A549 (cell line): ENCODE results near the gene IRF4. TPM values are rescaled to one million over a fixed set of nuclear protein-coding genes. Genes with fewer than 3 reads are reported as not detected.

Experiments
- ATAC-seq, 2 experiments: fragments of 200-7000 bp in 1 of 2; fragments of >200 bp in 1 of 2; cut with Nextera tagmentation in 1 of 2; cut with Tn5 transposase in 1 of 2; 3 replicates each; pipeline versions ENCODE4 v1.8.0 to v1.9.1; 2018 to 2020; ENCODE audit warnings: mild to moderate bottlenecking in 1 of 2, moderate library complexity in 1 of 2
- CTCF ChIA-PET: fragments of 300-600 bp; sonication (Branson Sonifier 250); formaldehyde crosslinking; extraction: SDS; loops from one replicate; lab custom pipeline; 2021; ENCODE audit warnings: antibody characterized with exemption, inconsistent platforms; lab: Yijun Ruan, JAX
- POLR2A ChIA-PET: fragments of 350-600 bp; formaldehyde crosslinking; extraction: SDS; loops from one replicate; lab custom pipeline; 2021; ENCODE audit warnings: antibody characterized with exemption, inconsistent platforms; lab: Yijun Ruan, JAX
- DNase-seq, 2 experiments: peaks; one replicate each; pipeline versions ENCODE4 v3.0.0 to v3.0.0-alpha.2; 2011 to 2016; ENCODE audit warnings: low read depth in 1 of 2, low spot score in 1 of 2
- FAIRE-seq: peaks from 2 replicates; lab custom pipeline; 2011; peaks lifted over from hg19 to GRCh38; lab: Jason Lieb, UNC
- H3K27ac ChIP-seq, 2 experiments: fragments of >200 bp; sonication (Bioruptor Twin); formaldehyde crosslinking; 3 replicates each; pipeline ENCODE4 v1.5.1; 2016 to 2017
- H3K4me1 ChIP-seq: fragments of >200 bp; sonication (Bioruptor Twin); formaldehyde crosslinking; 3 replicates; pipeline ENCODE4 v1.6.1; 2016
- H3K4me2 ChIP-seq: fragments of >200 bp; sonication (Bioruptor Twin); formaldehyde crosslinking; 3 replicates; pipeline ENCODE4 v1.6.1; 2016
- H3K4me3 ChIP-seq: fragments of >200 bp; sonication (Bioruptor Twin); formaldehyde crosslinking; 3 replicates; pipeline ENCODE4 v1.5.1; 2016
- H3K9me3 ChIP-seq: fragments of >200 bp; sonication (Bioruptor Twin); formaldehyde crosslinking; 3 replicates; pipeline ENCODE4 v1.6.1; 2016
- CBX2 ChIP-seq: fragments of 200-600 bp; sonication (generic); IDR thresholded peaks from 2 replicates; pipeline ENCODE4 v1.6.1; 2016; ENCODE audit warnings: low read depth, mild to moderate bottlenecking, borderline replicate concordance
- CEBPB ChIP-seq, 2 experiments: fragments of >200 bp in 1 of 2; sonication (Bioruptor Twin) in 1 of 2; formaldehyde crosslinking in 1 of 2; IDR thresholded peaks; 2 replicates each; pipeline ENCODE4 v1.6.1; 2012 to 2016
- EP300 ChIP-seq, 2 experiments: fragments of >200 bp; sonication (Bioruptor Twin); formaldehyde crosslinking; IDR thresholded peaks; 2 replicates in 1 of 2; 3 replicates in 1 of 2; pipeline ENCODE4 v1.6.1; 2016 to 2017
- ESRRA ChIP-seq: fragments of 150-350 bp; IDR thresholded peaks from 2 replicates; pipeline ENCODE4 v1.6.1; 2014; ENCODE audit warnings: mild to moderate bottlenecking, low read length, borderline replicate concordance
- FOSB ChIP-seq: fragments of 250-450 bp; sonication (Bioruptor Pico); IDR thresholded peaks from 2 replicates; pipeline ENCODE4 v1.5.0; 2020; ENCODE audit warnings: mild to moderate bottlenecking, moderate library complexity
- HDAC2 ChIP-seq: fragments of 200-600 bp; sonication (generic); IDR thresholded peaks from 2 replicates; pipeline ENCODE4 v1.6.1; 2016
- HMGXB4 ChIP-seq: fragments of 250-450 bp; sonication (Bioruptor Pico); IDR thresholded peaks from 2 replicates; pipeline ENCODE4 v1.5.0; 2021; ENCODE audit warnings: mild to moderate bottlenecking, moderate library complexity, borderline replicate concordance
- HOXA7 ChIP-seq: fragments of 250-450 bp; sonication (Bioruptor Pico); IDR thresholded peaks from 2 replicates; pipeline ENCODE4 v1.5.0; 2020; ENCODE audit warnings: mild to moderate bottlenecking, moderate library complexity
- JUNB ChIP-seq: fragments of >200 bp; sonication (Bioruptor Twin); formaldehyde crosslinking; IDR thresholded peaks from 2 replicates; pipeline ENCODE4 v1.6.1; 2016
- MAFK ChIP-seq: fragments of 450-650 bp; IDR thresholded peaks from 2 replicates; pipeline ENCODE4 v1.6.1; 2014; ENCODE audit not compliant: partially characterized antibody
- MYC ChIP-seq: IDR thresholded peaks from 2 replicates; pipeline ENCODE4 v1.6.1; 2012; ENCODE audit warnings: mild to moderate bottlenecking, inconsistent platforms, low read length, improper control_type of control experiment, borderline replicate concordance
- NFE2L2 ChIP-seq: fragments of 150-350 bp; conservative IDR thresholded peaks from 2 replicates; pipeline ENCODE4 v1.6.1; 2014; ENCODE audit warnings: low read length
- PHF8 ChIP-seq: fragments of 200-600 bp; sonication (generic); IDR thresholded peaks from 2 replicates; pipeline ENCODE4 v1.6.1; 2016; ENCODE audit warnings: low read depth, mild to moderate bottlenecking, antibody characterized with exemption, moderate library complexity, borderline replicate concordance
- POLR2A ChIP-seq: IDR thresholded peaks from 2 replicates; pipeline ENCODE4 v1.6.1; 2012; ENCODE audit warnings: mild to moderate bottlenecking, low read length
- POLR2AphosphoS2 ChIP-seq: conservative IDR thresholded peaks from 2 replicates; pipeline ENCODE4 v1.6.1; 2012; ENCODE audit warnings: low read length, improper control_type of control experiment, inconsistent platforms
- RARB ChIP-seq: fragments of 250-450 bp; sonication (Bioruptor Pico); IDR thresholded peaks from 2 replicates; pipeline ENCODE4 v1.8.0; 2021; ENCODE audit warnings: mild to moderate bottlenecking, moderate library complexity
- SMC3 ChIP-seq: fragments of >200 bp; sonication (Bioruptor Twin); formaldehyde crosslinking; IDR thresholded peaks from 3 replicates; pipeline ENCODE4 v1.6.1; 2018; ENCODE audit warnings: inconsistent platforms
- TP53 ChIP-seq: fragments of 250-450 bp; sonication (Bioruptor Pico); IDR thresholded peaks from 2 replicates; pipeline ENCODE4 v1.5.0; 2021; ENCODE audit warnings: mild to moderate bottlenecking, moderate library complexity
- USF2 ChIP-seq: fragments of 450-650 bp; IDR thresholded peaks from 2 replicates; pipeline ENCODE4 v1.6.1; 2014; ENCODE audit warnings: antibody characterized with exemption
- ZC3H11A ChIP-seq: fragments of 450-650 bp; IDR thresholded peaks from 2 replicates; pipeline ENCODE4 v1.6.1; 2014; ENCODE audit warnings: antibody characterized with exemption, mild to moderate bottlenecking
- ZFP36 ChIP-seq: fragments of 450-650 bp; IDR thresholded peaks from 2 replicates; pipeline ENCODE4 v1.6.1; 2014; ENCODE audit warnings: borderline replicate concordance; ENCODE audit not compliant: partially characterized antibody
- ZSCAN20 ChIP-seq: fragments of 250-450 bp; sonication (Bioruptor Pico); IDR thresholded peaks from 2 replicates; pipeline ENCODE4 v1.8.0; 2022; ENCODE audit warnings: mild to moderate bottlenecking, moderate library complexity
- WGBS: methylation state at CpG from one replicate; pipeline ENCODE4 v1.1.6; 2017; ENCODE audit errors: missing lambda C conversion rate; 5-methylcytosine and 5-hydroxymethylcytosine counted together
- polyA plus RNA-seq, 4 experiments: library from polyadenylated mRNA; depleted of rRNA in 3 of 4; stranded (reverse); fragments of >200 nt; fragmentation: RNase III in 1 of 4; extraction: RNeasy Plus Mini Kit Qiagen cat#74134 plus additional on column Dnase treatment in 1 of 4; gene quantifications; 2 replicates in 3 of 4; 3 replicates in 1 of 4; pipeline ENCODE4 v1.2.3, GENCODE V29; 2011 to 2017
- TF ChIP-seq, protein P1 (sequence below): fragments of 200-600 bp; sonication (generic); IDR thresholded peaks from 2 replicates; pipeline ENCODE4 v1.6.1; 2016; ENCODE audit warnings: antibody characterized with exemption, mild to moderate bottlenecking, moderate library complexity

Gene IRF4
- polyA plus RNA-seq, 2 of the 4 experiments (the other 2 are of a cell fraction), result 0.03 TPM

DNA sequence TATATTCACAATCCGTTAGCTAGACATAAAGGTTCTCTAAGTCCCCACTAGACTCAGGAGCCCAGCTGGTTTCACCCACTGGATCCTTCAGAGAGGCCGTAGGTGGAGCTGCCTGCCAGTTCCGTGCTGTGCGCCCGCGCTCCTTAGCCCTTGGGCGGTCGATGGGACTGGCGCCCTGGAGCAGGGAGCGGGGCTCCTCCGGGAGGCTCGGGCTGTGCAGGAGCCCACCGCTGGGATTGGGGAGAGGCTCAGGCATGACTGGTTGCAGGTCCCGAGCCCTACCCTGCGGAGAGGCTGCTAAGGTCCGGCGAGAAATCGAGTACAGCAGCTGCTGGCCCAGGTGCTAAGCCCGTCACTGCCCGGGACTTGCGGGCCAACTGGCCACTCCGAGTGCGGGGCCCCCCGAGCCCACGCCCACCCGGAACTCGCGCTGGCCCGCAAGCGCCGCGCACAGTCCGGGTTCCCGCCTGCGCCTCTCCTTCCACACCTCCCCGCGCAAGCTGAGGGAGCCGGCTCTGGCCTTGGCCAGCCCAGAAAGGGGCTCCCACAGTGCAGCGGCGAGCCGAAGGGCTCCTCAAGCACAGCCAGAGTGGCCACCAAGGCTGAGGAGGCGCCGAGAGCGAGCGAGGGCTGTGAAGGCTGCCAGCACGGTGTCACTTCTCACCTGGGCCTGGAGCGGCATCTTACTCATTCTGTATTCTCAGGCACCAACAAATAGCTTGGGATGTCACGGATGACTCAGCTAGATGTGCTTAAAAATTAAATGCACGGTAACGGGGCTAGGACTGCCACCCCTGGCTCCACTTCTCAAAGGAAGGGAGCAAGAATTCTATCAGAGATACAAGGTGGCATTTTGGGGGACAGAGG is 44.1 kb downstream of the IRF4 start:
- POLR2A ChIA-PET, result no interaction called here
- H3K4me1 ChIP-seq, result peaks cover 9% of the 10 kb centered on the region; the same call in 2 of the 3 replicates
- no peak overlapping the region for H3K4me3 ChIP-seq
- no peak for ATAC-seq
- peak overlapping the region in 1 of 2 experiments; percentile 53; a peak in 2 of 6 replicates for H3K27ac ChIP-seq
- CTCF ChIA-PET, result interaction anchor here (1.0 to 1.7 kb wide), 2 partner anchors 10 to 14 kb away, joined by 3 read pairs; no protein-coding TSS in a partner anchor
- H3K9me3 ChIP-seq, result no peaks in the 10 kb centered on the region
- no peak for DNase-seq
- H3K4me2 ChIP-seq, result 0 out of 3 replicates have a peak overlapping the region, but pooled peaks have one; percentile 18
- WGBS, result 77% methylated on average over 5 of the region's 50 CpGs
- FAIRE-seq, result no peak
- no peak for TF ChIP-seq CBX2
- TF ChIP-seq, protein P1, sequence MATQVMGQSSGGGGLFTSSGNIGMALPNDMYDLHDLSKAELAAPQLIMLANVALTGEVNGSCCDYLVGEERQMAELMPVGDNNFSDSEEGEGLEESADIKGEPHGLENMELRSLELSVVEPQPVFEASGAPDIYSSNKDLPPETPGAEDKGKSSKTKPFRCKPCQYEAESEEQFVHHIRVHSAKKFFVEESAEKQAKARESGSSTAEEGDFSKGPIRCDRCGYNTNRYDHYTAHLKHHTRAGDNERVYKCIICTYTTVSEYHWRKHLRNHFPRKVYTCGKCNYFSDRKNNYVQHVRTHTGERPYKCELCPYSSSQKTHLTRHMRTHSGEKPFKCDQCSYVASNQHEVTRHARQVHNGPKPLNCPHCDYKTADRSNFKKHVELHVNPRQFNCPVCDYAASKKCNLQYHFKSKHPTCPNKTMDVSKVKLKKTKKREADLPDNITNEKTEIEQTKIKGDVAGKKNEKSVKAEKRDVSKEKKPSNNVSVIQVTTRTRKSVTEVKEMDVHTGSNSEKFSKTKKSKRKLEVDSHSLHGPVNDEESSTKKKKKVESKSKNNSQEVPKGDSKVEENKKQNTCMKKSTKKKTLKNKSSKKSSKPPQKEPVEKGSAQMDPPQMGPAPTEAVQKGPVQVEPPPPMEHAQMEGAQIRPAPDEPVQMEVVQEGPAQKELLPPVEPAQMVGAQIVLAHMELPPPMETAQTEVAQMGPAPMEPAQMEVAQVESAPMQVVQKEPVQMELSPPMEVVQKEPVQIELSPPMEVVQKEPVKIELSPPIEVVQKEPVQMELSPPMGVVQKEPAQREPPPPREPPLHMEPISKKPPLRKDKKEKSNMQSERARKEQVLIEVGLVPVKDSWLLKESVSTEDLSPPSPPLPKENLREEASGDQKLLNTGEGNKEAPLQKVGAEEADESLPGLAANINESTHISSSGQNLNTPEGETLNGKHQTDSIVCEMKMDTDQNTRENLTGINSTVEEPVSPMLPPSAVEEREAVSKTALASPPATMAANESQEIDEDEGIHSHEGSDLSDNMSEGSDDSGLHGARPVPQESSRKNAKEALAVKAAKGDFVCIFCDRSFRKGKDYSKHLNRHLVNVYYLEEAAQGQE, result no peak
- TF ChIP-seq ZFP36, result no peak
- TF ChIP-seq MYC, result no peak
- no peak for TF ChIP-seq HMGXB4 (CRISPR knock-in tag)
- TF ChIP-seq EP300 (IDR thresholded peaks at IDR 0.05), result no peak
- no peak for TF ChIP-seq USF2
- no peak for TF ChIP-seq ZSCAN20 (CRISPR knock-in tag)
- no peak for TF ChIP-seq POLR2A
- no peak for TF ChIP-seq CEBPB (IDR thresholded peaks at IDR 0.05)

DNA sequence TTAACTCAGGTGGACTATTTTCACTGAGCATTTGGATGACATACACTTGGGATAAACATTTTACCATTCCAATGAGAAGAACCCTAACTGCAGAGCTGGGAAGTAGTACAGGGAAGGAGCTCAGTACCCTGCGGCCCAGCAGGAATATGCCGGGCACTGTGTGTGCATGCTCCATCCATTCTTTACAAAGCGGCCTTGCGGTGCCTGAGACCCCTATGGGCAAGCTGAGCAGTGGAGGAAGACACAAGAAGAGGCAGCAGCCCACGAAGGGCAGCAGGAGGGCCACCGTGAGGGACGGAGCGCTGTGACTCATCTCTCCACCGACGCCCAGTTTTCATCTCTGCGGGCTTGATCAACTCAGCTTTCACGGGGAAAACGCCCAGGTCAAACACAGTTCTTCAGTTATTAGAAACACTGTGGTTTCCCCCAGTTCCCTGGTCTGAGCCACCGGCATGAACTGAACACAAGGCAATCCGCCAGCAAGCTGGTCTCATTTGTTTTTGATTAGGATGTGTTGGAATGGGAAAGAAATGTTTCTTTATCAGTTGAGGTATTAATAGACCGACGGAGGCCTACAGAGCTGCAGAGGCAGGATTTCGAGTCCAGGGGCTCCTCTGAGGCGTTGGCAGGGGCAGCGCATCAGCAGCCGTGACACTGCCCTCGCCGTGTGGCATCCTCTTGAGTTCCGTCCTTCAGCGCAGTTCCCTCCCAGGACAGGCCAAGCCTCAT is 44.9 kb downstream of the IRF4 start:
- CTCF ChIA-PET, result interaction anchor here (0.5 to 1.7 kb wide), 3 partner anchors 9 to 123 kb away, joined by 3 read pairs; no protein-coding TSS in a partner anchor
- TF ChIP-seq SMC3, result no peak
- no peak for TF ChIP-seq NFE2L2
- no peak for TF ChIP-seq ZC3H11A
- no peak for TF ChIP-seq TP53 (CRISPR knock-in tag)
- TF ChIP-seq, protein P1, result no peak
- TF ChIP-seq CEBPB (IDR thresholded peaks at IDR 0.05), result no peak
- no peak for TF ChIP-seq FOSB (CRISPR knock-in tag)
- TF ChIP-seq POLR2AphosphoS2, result no peak
- TF ChIP-seq PHF8, result no peak
- no peak for TF ChIP-seq RARB
- TF ChIP-seq HDAC2, result no peak
- TF ChIP-seq MAFK, result no peak
- TF ChIP-seq ESRRA, result no peak
- TF ChIP-seq CBX2, result no peak
- TF ChIP-seq HOXA7 (CRISPR knock-in tag), result no peak
- TF ChIP-seq JUNB, result no peak
- H3K27ac ChIP-seq, result peak overlapping the region in 1 of 2 experiments; percentile 53; a peak in 2 of 6 replicates
- FAIRE-seq (no peak), DNase-seq (no peak), ATAC-seq (peak; percentile 33 to 36; a peak in 4 of 6 replicates)
- no peak overlapping the region for H3K4me3 ChIP-seq
- peaks cover 9% of the 10 kb centered on the region; the same call in 2 of the 3 replicates for H3K4me1 ChIP-seq
- WGBS, result 76% methylated on average over 11 of the region's 25 CpGs
- H3K4me2 ChIP-seq, result 0 out of 3 replicates have a peak overlapping the region, but pooled peaks have one; percentile 18
- POLR2A ChIA-PET, result no interaction called here
- no peaks in the 10 kb centered on the region for H3K9me3 ChIP-seq
